ENCODE results near the gene WFS1.

DNA sequence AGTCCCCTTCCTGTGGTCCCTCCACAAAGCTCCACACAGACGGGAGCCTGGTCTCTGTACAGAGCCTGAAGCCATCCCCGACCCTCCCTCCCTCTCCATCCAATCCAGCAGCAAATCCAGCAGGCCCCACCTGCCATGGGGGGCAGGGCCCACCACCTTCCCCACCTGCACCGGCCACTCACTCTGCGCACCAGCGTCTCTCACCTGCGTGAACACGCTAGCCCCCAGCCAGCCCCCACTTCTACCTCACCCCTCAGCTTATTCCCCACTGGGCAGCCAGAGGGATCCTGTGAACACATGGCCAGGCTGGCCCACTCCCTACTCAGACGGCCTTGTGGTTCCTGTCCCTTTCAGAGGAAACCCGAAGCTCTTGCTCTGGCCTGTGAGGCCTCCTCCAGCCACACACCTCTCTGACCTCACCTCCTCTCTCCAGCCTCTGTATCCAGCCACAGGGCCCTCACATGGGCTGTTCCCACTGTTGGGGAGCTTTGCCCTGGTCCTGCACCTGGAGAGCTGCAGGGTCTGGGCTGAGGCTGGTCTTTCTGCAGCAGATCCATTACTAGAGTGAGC is 70.9 kb downstream of the WFS1 start:
- TF ChIP-seq, protein P1, sequence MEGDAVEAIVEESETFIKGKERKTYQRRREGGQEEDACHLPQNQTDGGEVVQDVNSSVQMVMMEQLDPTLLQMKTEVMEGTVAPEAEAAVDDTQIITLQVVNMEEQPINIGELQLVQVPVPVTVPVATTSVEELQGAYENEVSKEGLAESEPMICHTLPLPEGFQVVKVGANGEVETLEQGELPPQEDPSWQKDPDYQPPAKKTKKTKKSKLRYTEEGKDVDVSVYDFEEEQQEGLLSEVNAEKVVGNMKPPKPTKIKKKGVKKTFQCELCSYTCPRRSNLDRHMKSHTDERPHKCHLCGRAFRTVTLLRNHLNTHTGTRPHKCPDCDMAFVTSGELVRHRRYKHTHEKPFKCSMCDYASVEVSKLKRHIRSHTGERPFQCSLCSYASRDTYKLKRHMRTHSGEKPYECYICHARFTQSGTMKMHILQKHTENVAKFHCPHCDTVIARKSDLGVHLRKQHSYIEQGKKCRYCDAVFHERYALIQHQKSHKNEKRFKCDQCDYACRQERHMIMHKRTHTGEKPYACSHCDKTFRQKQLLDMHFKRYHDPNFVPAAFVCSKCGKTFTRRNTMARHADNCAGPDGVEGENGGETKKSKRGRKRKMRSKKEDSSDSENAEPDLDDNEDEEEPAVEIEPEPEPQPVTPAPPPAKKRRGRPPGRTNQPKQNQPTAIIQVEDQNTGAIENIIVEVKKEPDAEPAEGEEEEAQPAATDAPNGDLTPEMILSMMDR (IDR thresholded peaks at IDR 0.05) = no peak
- TF ChIP-seq POLR2A (IDR thresholded peaks at IDR 0.05) = no peak

Data from thyroid gland (tissue), 4 donors.